ENCODE data around the gene OR13C8. TPM values are rescaled to one million over a fixed set of nuclear protein-coding genes. Genes with fewer than 3 reads are reported as not detected.
"Not testable (repeated sequence)": the region's sequence is repeated elsewhere in the genome, so short reads cannot be mapped to it uniquely, and the experiment has no call there.

OR13C8 gene, protein sequence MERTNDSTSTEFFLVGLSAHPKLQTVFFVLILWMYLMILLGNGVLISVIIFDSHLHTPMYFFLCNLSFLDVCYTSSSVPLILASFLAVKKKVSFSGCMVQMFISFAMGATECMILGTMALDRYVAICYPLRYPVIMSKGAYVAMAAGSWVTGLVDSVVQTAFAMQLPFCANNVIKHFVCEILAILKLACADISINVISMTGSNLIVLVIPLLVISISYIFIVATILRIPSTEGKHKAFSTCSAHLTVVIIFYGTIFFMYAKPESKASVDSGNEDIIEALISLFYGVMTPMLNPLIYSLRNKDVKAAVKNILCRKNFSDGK
- total RNA-seq (ENCODE audit: low replicate concordance): not detected in 2 replicates

DNA sequence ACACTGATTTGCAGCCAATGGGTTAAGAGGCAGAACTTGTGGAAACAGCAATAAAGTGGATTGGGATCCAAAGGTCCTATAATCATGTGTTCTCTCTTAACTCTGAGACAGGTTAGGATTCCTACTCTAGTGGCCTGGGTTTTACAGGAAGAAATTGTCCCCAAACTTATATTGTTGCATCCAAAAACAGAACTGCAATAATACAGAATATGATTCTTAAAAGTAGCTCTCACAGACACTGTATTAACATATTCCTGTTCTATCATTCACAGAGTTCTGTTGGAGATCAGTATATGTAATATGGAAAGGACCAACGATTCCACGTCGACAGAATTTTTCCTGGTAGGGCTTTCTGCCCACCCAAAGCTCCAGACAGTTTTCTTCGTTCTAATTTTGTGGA is at the start of gene OR13C8:
OR13C8 (plus strand) TSS at position 301 of the 400 bp plus-strand sequence; CDS start at position 301, 0 bp downstream.
- DNase-seq (ENCODE audit: low read depth): no peak
- no peak within 1 kb of the TSS for H3K4me3 ChIP-seq (ENCODE audit: low read depth, low read length)
- TF ChIP-seq, protein P1, sequence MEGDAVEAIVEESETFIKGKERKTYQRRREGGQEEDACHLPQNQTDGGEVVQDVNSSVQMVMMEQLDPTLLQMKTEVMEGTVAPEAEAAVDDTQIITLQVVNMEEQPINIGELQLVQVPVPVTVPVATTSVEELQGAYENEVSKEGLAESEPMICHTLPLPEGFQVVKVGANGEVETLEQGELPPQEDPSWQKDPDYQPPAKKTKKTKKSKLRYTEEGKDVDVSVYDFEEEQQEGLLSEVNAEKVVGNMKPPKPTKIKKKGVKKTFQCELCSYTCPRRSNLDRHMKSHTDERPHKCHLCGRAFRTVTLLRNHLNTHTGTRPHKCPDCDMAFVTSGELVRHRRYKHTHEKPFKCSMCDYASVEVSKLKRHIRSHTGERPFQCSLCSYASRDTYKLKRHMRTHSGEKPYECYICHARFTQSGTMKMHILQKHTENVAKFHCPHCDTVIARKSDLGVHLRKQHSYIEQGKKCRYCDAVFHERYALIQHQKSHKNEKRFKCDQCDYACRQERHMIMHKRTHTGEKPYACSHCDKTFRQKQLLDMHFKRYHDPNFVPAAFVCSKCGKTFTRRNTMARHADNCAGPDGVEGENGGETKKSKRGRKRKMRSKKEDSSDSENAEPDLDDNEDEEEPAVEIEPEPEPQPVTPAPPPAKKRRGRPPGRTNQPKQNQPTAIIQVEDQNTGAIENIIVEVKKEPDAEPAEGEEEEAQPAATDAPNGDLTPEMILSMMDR (IDR thresholded peaks at IDR 0.05; ENCODE audit: insufficient read depth, low read length): no peak

DNA sequence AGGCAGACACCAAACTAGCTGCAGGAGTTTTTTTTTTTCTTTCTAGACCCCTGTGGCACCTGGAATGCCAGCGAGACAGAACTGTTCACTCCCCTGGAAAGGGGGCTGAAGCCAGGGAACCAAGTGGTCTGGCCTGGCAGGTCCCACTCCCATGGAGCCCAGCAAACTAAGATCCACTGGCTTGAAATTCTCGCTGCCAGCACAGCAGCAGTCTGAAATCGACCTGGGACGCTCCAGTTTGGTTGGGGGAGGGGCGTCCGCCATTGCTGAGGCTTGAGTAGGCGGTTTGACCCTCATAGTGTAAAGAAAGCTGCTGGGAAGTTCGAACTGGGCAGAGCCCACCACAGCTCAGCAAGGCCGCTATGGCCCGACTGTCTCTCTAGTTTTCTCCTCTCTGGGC is 48.7 kb upstream of the OR13C8 start:
- not testable (repeated sequence) for H3K4me3 ChIP-seq (ENCODE audit: low read depth, low read length); DNase-seq (ENCODE audit: low read depth)

DNA sequence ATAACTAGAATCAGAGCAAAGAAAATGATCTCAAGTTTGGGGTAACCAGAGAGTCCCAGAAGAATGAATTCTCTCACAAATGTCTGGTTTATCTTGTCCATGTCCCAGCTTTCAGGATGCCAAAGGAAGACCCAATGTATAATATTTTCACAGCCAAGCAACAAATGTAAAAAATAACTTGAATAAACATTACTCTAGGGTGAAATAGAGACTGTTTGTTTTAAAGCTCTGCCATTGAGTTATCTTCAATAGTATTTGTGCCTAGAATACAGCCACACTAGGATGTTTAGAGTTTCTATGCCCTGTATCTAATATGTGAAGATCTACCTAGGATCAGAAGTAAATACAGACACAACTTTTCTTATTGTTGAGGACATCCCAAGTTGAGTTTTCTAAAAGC is 41.9 kb upstream of the OR13C8 start, which contains the start of gene OR13C4:
OR13C4 (minus strand) TSS at position 101 of the 400 bp plus-strand sequence; CDS start at position 101, 0 bp downstream.
- DNase-seq (ENCODE audit: low read depth): no peak
- TF ChIP-seq, protein P1 (IDR thresholded peaks at IDR 0.05; ENCODE audit: insufficient read depth, low read length): no peak
- no peak within 1 kb of the TSS for H3K4me3 ChIP-seq (ENCODE audit: low read depth, low read length)

DNA sequence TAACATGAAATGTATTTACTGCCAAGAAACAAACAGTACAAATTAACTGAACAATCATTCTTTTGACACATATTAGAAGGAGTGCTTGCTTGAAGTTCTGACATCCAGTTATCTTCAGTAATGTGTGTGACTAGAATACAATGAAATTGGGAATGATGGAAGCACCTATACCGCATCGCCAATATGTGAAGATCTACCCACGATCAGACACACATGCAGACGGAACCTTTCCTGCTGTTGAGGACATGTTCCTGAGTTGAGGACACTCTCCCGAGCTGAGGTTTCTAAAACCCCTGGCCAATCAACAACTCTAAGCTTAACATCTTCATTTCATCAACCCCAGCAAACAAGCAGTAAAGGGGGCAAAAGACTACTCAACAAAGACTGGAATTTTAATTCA is 32.2 kb upstream of the OR13C8 start, which contains the start of gene OR13C3:
OR13C3 (minus strand) TSS at position 101 of the 400 bp plus-strand sequence. CDS start 133 bp downstream, outside the sequence.
- TF ChIP-seq, protein P1 (IDR thresholded peaks at IDR 0.05; ENCODE audit: insufficient read depth, low read length): no peak
- DNase-seq (ENCODE audit: low read depth): no peak

DNA sequence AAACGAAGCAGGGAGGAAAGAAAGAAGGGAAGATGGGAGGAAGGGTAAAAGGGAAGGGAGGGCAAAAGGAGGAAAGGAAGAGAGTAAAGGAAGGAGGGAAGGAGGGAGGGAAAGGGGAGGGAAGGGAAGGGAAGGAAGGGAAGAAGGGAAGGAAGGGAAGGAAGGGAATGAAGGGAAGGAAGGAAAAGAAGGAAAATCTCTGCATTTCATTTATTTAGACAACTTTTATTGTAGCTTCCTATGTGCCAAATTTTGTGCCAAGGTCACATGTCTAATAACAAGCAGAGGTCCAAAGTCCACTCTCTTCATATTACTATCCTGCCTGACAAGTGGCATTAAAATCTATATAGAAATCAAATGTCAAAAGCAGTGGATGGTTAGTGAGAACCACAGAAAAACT is 29.7 kb upstream of the OR13C8 start:
- DNase-seq (ENCODE audit: low read depth): no peak
- no peak overlapping the region for H3K4me3 ChIP-seq (ENCODE audit: low read depth, low read length)
- TF ChIP-seq, protein P1 (IDR thresholded peaks at IDR 0.05; ENCODE audit: insufficient read depth, low read length): no peak

More for the DNA sequence above, 32.2 kb upstream of the OR13C8 start, which contains the start of gene OR13C3:
- H3K4me3 ChIP-seq (ENCODE audit: low read depth, low read length): no peak within 1 kb of the TSS

DNA sequence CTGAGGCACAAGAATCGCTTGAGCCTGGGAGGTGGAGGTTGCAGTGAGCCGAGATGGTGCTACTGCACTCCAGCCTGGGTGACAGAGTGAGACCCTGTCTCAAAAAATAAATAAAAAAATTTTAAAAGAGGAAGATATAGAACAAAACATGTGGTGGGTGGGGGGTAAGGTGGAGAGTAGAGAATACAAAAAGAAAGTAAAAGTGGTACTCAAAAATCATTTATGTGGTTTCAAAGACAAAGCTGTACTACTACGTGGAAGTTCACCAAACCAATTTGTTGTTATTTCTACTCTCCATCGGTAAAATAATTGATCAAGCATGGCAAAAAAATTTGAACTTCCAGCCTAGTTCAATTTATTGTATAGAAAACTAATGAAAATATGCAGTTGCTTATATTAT is 24.3 kb upstream of the OR13C8 start:
- DNase-seq (ENCODE audit: low read depth): no peak
- no peak overlapping the region for H3K4me3 ChIP-seq (ENCODE audit: low read depth, low read length)
- TF ChIP-seq, protein P1 (IDR thresholded peaks at IDR 0.05; ENCODE audit: insufficient read depth, low read length): no peak

DNA sequence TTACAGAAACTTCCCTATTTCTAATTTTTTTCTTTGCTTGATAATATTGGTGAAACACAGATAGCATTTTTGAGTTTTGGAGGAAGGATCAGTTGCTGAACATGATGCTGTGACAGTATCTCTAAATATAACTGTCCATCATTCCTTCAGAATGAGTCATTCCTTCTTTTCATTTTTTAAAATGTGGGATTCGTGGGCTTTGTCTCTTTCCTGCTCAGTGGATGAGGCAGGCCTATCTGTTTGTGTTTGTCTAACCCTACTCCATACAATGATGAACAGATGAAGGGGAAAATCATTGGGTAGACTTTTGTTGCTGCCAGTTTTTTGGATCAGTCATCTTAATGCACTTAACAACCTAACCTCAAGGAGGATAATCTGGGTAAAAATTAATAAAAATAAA is 15.7 kb upstream of the OR13C8 start:
- TF ChIP-seq, protein P1 (IDR thresholded peaks at IDR 0.05; ENCODE audit: insufficient read depth, low read length): no peak
- no peak overlapping the region for H3K4me3 ChIP-seq (ENCODE audit: low read depth, low read length)
- no peak for DNase-seq (ENCODE audit: low read depth)
